CD14-positive monocyte (primary cell): ENCODE data around the gene TMEM272. TPM values are rescaled to one million over a fixed set of nuclear protein-coding genes. Genes with fewer than 3 reads are reported as not detected.

Experiments used
- DNase-seq, 3 donors: peaks; one replicate each; pipeline ENCODE4 v3.0.0-alpha.2; 2011 to 2022
- H2AFZ ChIP-seq: 2 replicates; pipeline ENCODE4 v1.6.0; 2012; ENCODE audit warnings: mild to moderate bottlenecking, low read depth, low read length, inconsistent platforms; ENCODE audit not compliant: insufficient read depth, poor library complexity, severe bottlenecking
- H3K27ac ChIP-seq, 2 donors: 1 replicate in 1 of 2; 2 replicates in 1 of 2; pipeline ENCODE4 v1.5.1; 2012 to 2013; ENCODE audit warnings: low read length in 2 of 2, control low read depth in 1 of 2, inconsistent platforms in 1 of 2, low read depth in 1 of 2, mild to moderate bottlenecking in 1 of 2
- H3K27me3 ChIP-seq, 2 donors: one replicate each; pipeline versions ENCODE4 v1.6.0 to v1.6.1; 2011 to 2013; ENCODE audit warnings: low read length in 2 of 2; ENCODE audit not compliant: control insufficient read depth in 2 of 2, insufficient read depth in 2 of 2
- H3K36me3 ChIP-seq, 2 donors: replicated peaks in 1 of 2; 1 replicate in 1 of 2; 2 replicates in 1 of 2; pipeline versions ENCODE4 v1.5.1 to v1.6.1; 2012 to 2013; ENCODE audit warnings: low read length in 2 of 2, control low read depth in 1 of 2, inconsistent platforms in 1 of 2, mild to moderate bottlenecking in 1 of 2; ENCODE audit not compliant: insufficient read depth in 2 of 2, control insufficient read depth in 1 of 2
- H3K4me1 ChIP-seq, 2 donors: 1 replicate in 1 of 2; 2 replicates in 1 of 2; pipeline versions ENCODE4 v1.5.1 to v1.6.1; 2012 to 2013; ENCODE audit warnings: low read length in 2 of 2, control low read depth in 1 of 2, inconsistent platforms in 1 of 2, mild to moderate bottlenecking in 1 of 2, moderate library complexity in 1 of 2; ENCODE audit not compliant: insufficient read depth in 2 of 2, control insufficient read depth in 1 of 2
- H3K4me2 ChIP-seq: replicated peaks from 2 replicates; pipeline ENCODE3; 2012; ENCODE audit warnings: low read length, moderate library complexity, mild to moderate bottlenecking; ENCODE audit not compliant: poor library complexity, severe bottlenecking; ENCODE audit errors: extremely low read depth
- H3K4me3 ChIP-seq, 3 experiments: fragments of 200-600 bp in 1 of 3; sonication (generic) in 1 of 3; replicated peaks in 1 of 3; 1 replicate in 2 of 3; 2 replicates in 1 of 3; pipeline ENCODE4 v1.5.1; 2011 to 2013; ENCODE audit warnings: low read length in 3 of 3, mild to moderate bottlenecking in 3 of 3, control low read depth in 2 of 3, low read depth in 2 of 3, inconsistent platforms in 1 of 3, moderate library complexity in 1 of 3
- H3K79me2 ChIP-seq: 2 replicates; pipeline ENCODE4 v1.6.0; 2012; ENCODE audit warnings: mild to moderate bottlenecking, control low read depth, inconsistent platforms, low read length, moderate library complexity; ENCODE audit not compliant: insufficient read depth
- H3K9ac ChIP-seq: 2 replicates; pipeline ENCODE4 v1.6.0; 2017; ENCODE audit warnings: low read length, mild to moderate bottlenecking; ENCODE audit not compliant: insufficient read depth, poor library complexity, severe bottlenecking
- H3K9me3 ChIP-seq, 2 donors: replicated peaks in 1 of 2; 1 replicate in 1 of 2; 2 replicates in 1 of 2; pipeline versions ENCODE4 v1.5.1 to v1.6.1; 2012 to 2013; ENCODE audit warnings: low read length in 2 of 2, control low read depth in 1 of 2; ENCODE audit not compliant: control insufficient read depth in 1 of 2, insufficient read depth in 1 of 2
- H4K20me1 ChIP-seq: 2 replicates; pipeline ENCODE4 v1.6.0; 2012; ENCODE audit warnings: mild to moderate bottlenecking, low read length, control low read depth, moderate library complexity; ENCODE audit not compliant: insufficient read depth
- H3K27ac Mint-ChIP-seq, 7 donors: one replicate each; pipeline ENCODE4 v1.8.0; 2020; ENCODE audit warnings: mild to moderate bottlenecking in 7 of 7, mixed read lengths in 7 of 7, moderate library complexity in 6 of 7, inconsistent platforms in 2 of 7
- H3K27me3 Mint-ChIP-seq, 3 donors: one replicate each; pipeline ENCODE4 v1.8.0; 2021 to 2022; ENCODE audit warnings: low read depth in 3 of 3, mild to moderate bottlenecking in 3 of 3, mixed read lengths in 3 of 3, moderate library complexity in 3 of 3, inconsistent platforms in 1 of 3
- H3K36me3 Mint-ChIP-seq, 2 donors: one replicate each; pipeline ENCODE4 v1.8.0; 2020; ENCODE audit warnings: mixed read lengths in 2 of 2, inconsistent platforms in 1 of 2, mild to moderate bottlenecking in 1 of 2
- H3K4me1 Mint-ChIP-seq: one replicate; pipeline ENCODE4 v1.8.0; 2020; ENCODE audit warnings: mild to moderate bottlenecking, mixed read lengths
- H3K4me3 Mint-ChIP-seq, 2 donors: one replicate each; pipeline ENCODE4 v1.8.0; 2020; ENCODE audit warnings: mild to moderate bottlenecking in 2 of 2, mixed read lengths in 2 of 2, moderate library complexity in 1 of 2
- H3K9me3 Mint-ChIP-seq, 7 donors: one replicate each; pipeline ENCODE4 v1.8.0; 2020 to 2022; ENCODE audit warnings: mixed read lengths in 7 of 7, mild to moderate bottlenecking in 6 of 7, moderate library complexity in 6 of 7, inconsistent platforms in 2 of 7
- CTCF ChIP-seq: fragments of 200-600 bp; IDR thresholded peaks from one replicate; pipeline ENCODE4 v1.8.0; 2022; ENCODE audit warnings: antibody characterized with exemption, mild to moderate bottlenecking
- WGBS: methylation state at CpG from one replicate; pipeline ENCODE4 v1.1.5; 2013; ENCODE audit warnings: missing lambda C conversion rate; ENCODE audit not compliant: insufficient coverage; 5-methylcytosine and 5-hydroxymethylcytosine counted together
- intact Hi-C, 2 donors: fragments of 100-400 bp; cut with micrococcal nuclease; formaldehyde crosslinking; loops; one replicate each; pipeline versions ENCODE4 v1.15.0 to v1.15.1; 2023
- polyA plus RNA-seq, 3 donors: library from polyadenylated mRNA; depleted of rRNA in 1 of 3; unstranded in 2 of 3; stranded (reverse) in 1 of 3; fragments of 300-500 nt in 2 of 3; fragments of >200 nt in 1 of 3; fragmentation: Illumina TruSeq in 2 of 3; gene quantifications; 1 replicate in 2 of 3; 2 replicates in 1 of 3; pipeline ENCODE4 v1.2.3, GENCODE V29; 2012 to 2021

TMEM272 gene
- polyA plus RNA-seq, 3 donors, result 0.07 TPM; not detected in 2

GRCh38 chr13:51769455-51770127, 75.4 kb downstream of the TMEM272 start:
- no peaks in the 10 kb centered on the region for H3K4me1 ChIP-seq
- no peaks in the 10 kb centered on the region for H4K20me1 ChIP-seq
- no peak for DNase-seq
- no peaks in the 10 kb centered on the region for H3K9me3 ChIP-seq
- H3K9me3 Mint-ChIP-seq, result peaks cover 0 to 2% (median 0%) of the 10 kb centered on the region in 7 donors
- H3K27ac Mint-ChIP-seq, result peak overlapping the region in 3 of 7 donors; percentile 10 to 76 (median 58)
- no peak overlapping the region for H3K4me2 ChIP-seq
- intact Hi-C loops, result no loop called here
- no peaks in the 10 kb centered on the region for H3K4me1 Mint-ChIP-seq
- H3K36me3 Mint-ChIP-seq, result peaks cover 34 to 36% of the 10 kb centered on the region in 2 donors
- WGBS, result 96% methylated on average over 6 of the region's 11 CpGs
- H3K36me3 ChIP-seq, result peaks cover 28 to 43% of the 10 kb centered on the region in 2 donors
- no peak overlapping the region for H3K4me3 ChIP-seq
- no peak overlapping the region for H3K4me3 Mint-ChIP-seq
- H2AFZ ChIP-seq, result no peak overlapping the region
- no peak overlapping the region for H3K27ac ChIP-seq
- TF ChIP-seq CTCF, result no peak
- H3K9ac ChIP-seq, result no peak overlapping the region
- H3K27me3 Mint-ChIP-seq, result peaks cover 3 to 6% (median 3%) of the 10 kb centered on the region in 3 donors
- H3K79me2 ChIP-seq, result no peaks in the 10 kb centered on the region
- peaks cover 0 to 5% of the 10 kb centered on the region in 2 donors for H3K27me3 ChIP-seq

GRCh38 chr13:51768976-51769375, 76.0 kb downstream of the TMEM272 start:
- Histone ChIP-seq H3K9me3 (no peaks in the 10 kb centered on the region), H3K27me3 (peaks cover 0 to 5% of the 10 kb centered on the region in 2 donors), H3K4me3 (no peak overlapping the region), H3K9ac (no peak overlapping the region), H4K20me1 (no peaks in the 10 kb centered on the region), H3K27ac (no peak overlapping the region), H3K36me3 (peaks cover 33 to 49% of the 10 kb centered on the region in 2 donors), H3K79me2 (no peaks in the 10 kb centered on the region), H3K4me1 (no peaks in the 10 kb centered on the region), H3K4me2 (no peak overlapping the region), H2AFZ (no peak overlapping the region)
- no peak overlapping the region for H3K4me3 Mint-ChIP-seq
- DNase-seq, result no peak
- intact Hi-C loops, result no loop called here
- 93% methylated on average over 15 of the region's 19 CpGs for WGBS
- TF ChIP-seq CTCF, result no peak
- H3K9me3 Mint-ChIP-seq, result peaks cover 0 to 2% (median 0%) of the 10 kb centered on the region in 7 donors
- peaks cover 3 to 6% (median 3%) of the 10 kb centered on the region in 3 donors for H3K27me3 Mint-ChIP-seq
- H3K27ac Mint-ChIP-seq, result peak overlapping the region in 1 of 7 donors; percentile 28
- peaks cover 39 to 40% of the 10 kb centered on the region in 2 donors for H3K36me3 Mint-ChIP-seq
- peaks cover 3% of the 10 kb centered on the region for H3K4me1 Mint-ChIP-seq
